H9 (cell line): ENCODE results near the gene RLN3. TPM values are rescaled to one million over a fixed set of nuclear protein-coding genes. Genes with fewer than 3 reads are reported as not detected.
"Not testable (repeated sequence)": the region's sequence is repeated elsewhere in the genome, so short reads cannot be mapped to it uniquely, and the experiment has no call there.

ENCODE experiments used
- DNase-seq: peaks from one replicate; pipeline ENCODE4 v3.0.0-alpha.2; 2017
- H2AFZ ChIP-seq: one replicate; pipeline ENCODE4 v1.6.1; 2013; ENCODE audit warnings: mild to moderate bottlenecking, low read length, control low read depth, moderate library complexity
- H2AK5ac ChIP-seq: 2 replicates; pipeline ENCODE4 v1.6.1; 2013; ENCODE audit warnings: low read length, control low read depth, mixed read lengths; ENCODE audit not compliant: insufficient read length
- H2BK120ac ChIP-seq: one replicate; pipeline ENCODE4 v1.6.1; 2013; ENCODE audit warnings: low read depth, mild to moderate bottlenecking, low read length, control low read depth, inconsistent platforms; ENCODE audit not compliant: poor library complexity, severe bottlenecking
- H2BK12ac ChIP-seq: 2 replicates; pipeline ENCODE4 v1.6.1; 2013; ENCODE audit warnings: low read length, control low read depth, mixed read lengths, low read depth; ENCODE audit not compliant: insufficient read length
- H2BK15ac ChIP-seq: 2 replicates; pipeline ENCODE4 v1.6.1; 2013; ENCODE audit warnings: low read depth, low read length, control low read depth
- H2BK20ac ChIP-seq: one replicate; pipeline ENCODE4 v1.6.1; 2013; ENCODE audit warnings: low read depth, mild to moderate bottlenecking, low read length, control low read depth, inconsistent platforms; ENCODE audit not compliant: poor library complexity, severe bottlenecking
- H2BK5ac ChIP-seq: 2 replicates; pipeline ENCODE4 v1.6.1; 2013; ENCODE audit warnings: low read length, control low read depth, mixed read lengths; ENCODE audit not compliant: insufficient read length
- H3K14ac ChIP-seq: 2 replicates; pipeline ENCODE4 v1.6.1; 2013; ENCODE audit warnings: low read length, control low read depth; ENCODE audit not compliant: insufficient read depth
- H3K18ac ChIP-seq: 2 replicates; pipeline ENCODE4 v1.6.1; 2013; ENCODE audit warnings: low read depth, mild to moderate bottlenecking, mixed read lengths, low read length, control low read depth; ENCODE audit not compliant: insufficient read length
- H3K23ac ChIP-seq: 2 replicates; pipeline ENCODE4 v1.6.1; 2013; ENCODE audit warnings: low read length, control low read depth, mixed read lengths, low read depth; ENCODE audit not compliant: insufficient read length
- H3K23me2 ChIP-seq: 2 replicates; pipeline ENCODE4 v1.6.1; 2013; ENCODE audit warnings: low read depth, mild to moderate bottlenecking, mixed read lengths, low read length, control low read depth; ENCODE audit not compliant: insufficient read length, poor library complexity, severe bottlenecking
- H3K27ac ChIP-seq: 2 replicates; pipeline ENCODE4 v1.5.1; 2013; ENCODE audit warnings: low read length, control low read depth, mixed read lengths, low read depth; ENCODE audit not compliant: insufficient read length
- H3K27me3 ChIP-seq: 2 replicates; pipeline ENCODE4 v1.6.1; 2013; ENCODE audit warnings: low read length, control low read depth, inconsistent platforms; ENCODE audit not compliant: insufficient read depth
- H3K4ac ChIP-seq: 2 replicates; pipeline ENCODE4 v1.6.1; 2013; ENCODE audit warnings: low read depth, mild to moderate bottlenecking, control low read depth, inconsistent platforms, low read length, moderate library complexity
- H3K4me1 ChIP-seq: 2 replicates; pipeline ENCODE4 v1.6.1; 2013; ENCODE audit warnings: low read length, control low read depth, inconsistent platforms; ENCODE audit not compliant: insufficient read depth
- H3K4me2 ChIP-seq: 2 replicates; pipeline ENCODE4 v1.6.1; 2013; ENCODE audit warnings: low read length, control low read depth, mixed read lengths; ENCODE audit not compliant: insufficient read length, insufficient read depth
- H3K56ac ChIP-seq: 2 replicates; pipeline ENCODE4 v1.6.1; 2013; ENCODE audit warnings: low read depth, mild to moderate bottlenecking, mixed read lengths, low read length, control low read depth; ENCODE audit not compliant: insufficient read length
- H3K79me1 ChIP-seq: 2 replicates; pipeline ENCODE4 v1.6.1; 2013; ENCODE audit warnings: low read depth, mild to moderate bottlenecking, moderate library complexity, low read length, control low read depth, inconsistent platforms; ENCODE audit not compliant: insufficient read depth, poor library complexity, severe bottlenecking
- H3K79me2 ChIP-seq: 2 replicates; pipeline ENCODE4 v1.6.1; 2013; ENCODE audit warnings: low read length, control low read depth, inconsistent platforms; ENCODE audit not compliant: insufficient read depth
- H3K9ac ChIP-seq: 2 replicates; pipeline ENCODE4 v1.6.1; 2013; ENCODE audit warnings: low read length, control low read depth, mixed read lengths; ENCODE audit not compliant: insufficient read length; ENCODE audit errors: extremely low read depth
- H3K9me3 ChIP-seq: one replicate; pipeline ENCODE4 v1.6.1; 2013; ENCODE audit warnings: low read depth, low read length, inconsistent platforms; ENCODE audit not compliant: control insufficient read depth
- H3T11ph ChIP-seq: one replicate; pipeline ENCODE4 v1.6.1; 2013; ENCODE audit warnings: mild to moderate bottlenecking, low read length, control low read depth, inconsistent platforms
- H4K20me1 ChIP-seq: one replicate; pipeline ENCODE4 v1.6.1; 2013; ENCODE audit not compliant: control insufficient read depth, insufficient read length, insufficient read depth
- H4K5ac ChIP-seq: 2 replicates; pipeline ENCODE4 v1.6.1; 2013; ENCODE audit warnings: low read depth, mild to moderate bottlenecking, mixed read lengths, low read length, control low read depth; ENCODE audit not compliant: insufficient read length
- H4K8ac ChIP-seq: replicated peaks from 2 replicates; pipeline ENCODE4 v1.6.1; 2013; ENCODE audit warnings: low read length, control low read depth, mixed read lengths, low read depth; ENCODE audit not compliant: insufficient read length
- H4K91ac ChIP-seq: 2 replicates; pipeline ENCODE4 v1.6.1; 2013; ENCODE audit warnings: low read depth, mild to moderate bottlenecking, moderate library complexity, mixed read lengths, low read length, control low read depth; ENCODE audit not compliant: insufficient read length
- H3K27ac Mint-ChIP-seq, 3 experiments: 2 replicates in 2 of 3; 3 replicates in 1 of 3; pipeline ENCODE4 v1.8.0; 2020 to 2021; ENCODE audit warnings: mixed read lengths in 3 of 3, mild to moderate bottlenecking in 1 of 3, moderate library complexity in 1 of 3
- H3K27me3 Mint-ChIP-seq: 2 replicates; pipeline ENCODE4 v1.8.0; 2021; ENCODE audit warnings: low read depth, mild to moderate bottlenecking, moderate library complexity, mixed read lengths
- H3K36me3 Mint-ChIP-seq, 3 experiments: 2 replicates in 2 of 3; 3 replicates in 1 of 3; pipeline ENCODE4 v1.8.0; 2020 to 2021; ENCODE audit warnings: low read depth in 3 of 3, mixed read lengths in 3 of 3; ENCODE audit not compliant: insufficient read depth in 1 of 3
- H3K4me1 Mint-ChIP-seq, 2 experiments: 2 replicates each; pipeline ENCODE4 v1.8.0; 2020; ENCODE audit warnings: mixed read lengths in 2 of 2
- H3K4me3 Mint-ChIP-seq, 2 experiments: 2 replicates in 1 of 2; 3 replicates in 1 of 2; pipeline ENCODE4 v1.8.0; 2020 to 2021; ENCODE audit warnings: mild to moderate bottlenecking in 2 of 2, mixed read lengths in 2 of 2, moderate library complexity in 1 of 2
- H3K9me3 Mint-ChIP-seq, 2 experiments: 2 replicates in 1 of 2; 3 replicates in 1 of 2; pipeline ENCODE4 v1.8.0; 2020; ENCODE audit warnings: mild to moderate bottlenecking in 2 of 2, mixed read lengths in 2 of 2, moderate library complexity in 1 of 2
- WGBS: extraction: QIAGEN DNeasy Blood & Tissue Kit; methylation state at CpG from one replicate; pipeline ENCODE4 v1.1.7; 2013; ENCODE audit warnings: missing lambda C conversion rate, low lambda C conversion rate, mixed read lengths; ENCODE audit not compliant: insufficient read length; ENCODE audit errors: extremely low coverage; 5-methylcytosine and 5-hydroxymethylcytosine counted together
- total RNA-seq: library from RNA; stranded (reverse); gene quantifications from 2 replicates; pipeline ENCODE4 v1.2.1, GENCODE V29; 2021
- TF ChIP-seq, protein P1 (sequence below): fragments of 200-600 bp; sonication (generic); conservative IDR thresholded peaks from 3 replicates; pipeline ENCODE4 v1.8.0; 2021; ENCODE audit warnings: antibody characterized with exemption, mild to moderate bottlenecking

The RLN3 gene
- total RNA-seq, 1 experiment from 2014 or later, result not detected

DNA sequence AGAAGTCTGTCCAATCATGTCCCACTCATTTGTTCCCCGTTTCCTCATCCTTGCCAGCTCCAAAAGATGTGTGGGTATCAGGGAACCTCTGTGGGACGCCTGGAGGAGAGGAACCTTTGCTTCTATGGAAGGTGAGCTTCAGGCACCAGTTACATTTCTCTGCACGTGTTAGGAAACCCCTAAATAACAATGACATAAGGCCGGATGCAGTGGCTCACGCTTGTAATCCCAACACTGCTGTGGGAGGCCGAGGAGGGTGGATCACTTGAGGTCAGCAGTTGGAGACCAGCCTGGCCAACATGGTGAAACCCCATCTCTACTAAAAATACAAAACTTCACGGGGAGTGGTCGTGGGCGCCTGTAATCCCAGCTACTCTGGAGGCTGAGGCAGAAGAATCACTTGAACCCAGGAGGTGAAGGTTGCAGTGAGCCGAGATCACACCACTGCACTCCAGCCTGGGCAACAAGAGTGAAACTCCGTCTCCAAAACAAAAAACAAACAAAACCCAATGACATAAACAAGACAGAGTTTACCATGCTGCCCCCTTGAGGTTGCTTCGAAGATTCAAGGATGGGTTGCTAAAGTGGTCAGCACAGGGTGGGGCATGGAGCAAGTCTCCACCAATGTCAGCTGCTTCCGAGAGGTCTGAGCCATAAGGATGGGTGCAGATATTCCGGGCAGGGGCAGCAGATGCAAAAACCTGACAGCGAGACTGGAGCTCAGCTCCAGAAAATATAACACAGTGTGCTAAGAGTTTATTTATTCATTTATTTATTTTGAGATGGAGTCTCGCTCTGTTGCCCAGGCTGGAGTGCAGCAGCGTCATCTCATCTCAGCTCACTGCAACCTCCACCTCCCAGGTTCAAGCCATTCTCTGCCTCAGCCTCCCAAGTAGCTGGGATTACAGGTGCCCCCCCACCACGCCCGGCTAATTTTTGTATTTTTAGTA lies 15.0 kb downstream of the RLN3 start:
- peak; percentile 91 for DNase-seq
- H3K4me3 Mint-ChIP-seq, result not testable (repeated sequence)
- H3K27ac ChIP-seq, result peak overlapping the region; percentile 2

DNA sequence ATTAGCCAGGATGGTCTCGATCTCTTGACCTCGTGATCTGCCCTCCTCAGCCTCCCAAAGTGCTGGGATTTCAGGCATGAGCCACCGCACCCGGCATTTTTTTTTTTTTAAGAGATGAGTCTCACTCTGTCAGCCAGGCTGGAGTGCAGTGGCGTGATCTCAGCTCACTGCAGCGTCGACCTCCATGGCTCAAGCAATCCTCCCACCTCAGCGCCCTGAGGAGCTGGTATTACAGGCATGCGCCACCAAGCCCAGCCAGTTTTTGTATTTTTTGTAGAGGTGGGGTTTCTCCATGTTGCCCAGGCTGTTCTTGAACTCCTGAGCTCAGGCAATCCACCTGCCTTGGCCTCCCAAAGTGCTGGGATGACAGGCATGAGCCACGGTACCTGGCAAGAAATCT lies 19.9 kb downstream of the RLN3 start:
- peaks cover 16 to 37% (median 23%) of the 10 kb centered on the region in 3 experiments; a peak in 6 of 7 replicates for H3K36me3 Mint-ChIP-seq
- not testable (repeated sequence) for H3K4me1 ChIP-seq, DNase-seq, H2BK120ac ChIP-seq, H3K9me3 ChIP-seq, H4K8ac ChIP-seq, H2BK5ac ChIP-seq, H3K56ac ChIP-seq, H3K23ac ChIP-seq, H2BK20ac ChIP-seq, H3K23me2 ChIP-seq, H2BK12ac ChIP-seq, H3K4me3 Mint-ChIP-seq, H3K4me1 Mint-ChIP-seq, H4K20me1 ChIP-seq, H3K9ac ChIP-seq, H3K4me2 ChIP-seq, H3K79me1 ChIP-seq, H3K9me3 Mint-ChIP-seq, H3K27me3 Mint-ChIP-seq, H2AFZ ChIP-seq, H2AK5ac ChIP-seq, H4K91ac ChIP-seq, H3K27ac ChIP-seq, H2BK15ac ChIP-seq, H3K27ac Mint-ChIP-seq, H3K18ac ChIP-seq, H3K4ac ChIP-seq, H3K27me3 ChIP-seq, H3K14ac ChIP-seq, H4K5ac ChIP-seq, H3T11ph ChIP-seq, H3K79me2 ChIP-seq
- no CpG with 5 or more reads among the region's 10 CpGs for WGBS

More for the DNA sequence above, 15.0 kb downstream of the RLN3 start:
- Histone ChIP-seq H2BK120ac (peak overlapping the region; percentile 99), H4K91ac (peak overlapping the region; percentile 92), H2BK5ac (peak overlapping the region; percentile 10), H3K14ac (peak overlapping the region; percentile 16; the same call in 1 of the 2 replicates), H2BK12ac (peak overlapping the region; percentile 98), H3K4ac (peak overlapping the region; percentile 97), H4K5ac (peak overlapping the region; percentile 13), H3K18ac (peak overlapping the region; percentile 97), H4K8ac (peak overlapping the region; percentile 8), H3T11ph (peak overlapping the region; percentile 99)
- not testable (repeated sequence) for H3K9me3 ChIP-seq, H3K23me2 ChIP-seq, H3K27me3 ChIP-seq, H2BK20ac ChIP-seq, H3K4me2 ChIP-seq, H2BK15ac ChIP-seq, H3K79me2 ChIP-seq, H3K4me1 ChIP-seq, H3K9ac ChIP-seq, H2AFZ ChIP-seq, H3K9me3 Mint-ChIP-seq, H3K4me1 Mint-ChIP-seq, H3K27me3 Mint-ChIP-seq, H3K79me1 ChIP-seq, H3K56ac ChIP-seq, H3K23ac ChIP-seq, H4K20me1 ChIP-seq, H2AK5ac ChIP-seq
- Mint-ChIP-seq H3K36me3 (peaks cover 0 to 15% (median 3%) of the 10 kb centered on the region in 3 experiments; a peak in 5 of 7 replicates), H3K27ac (peak overlapping the region; percentile 91 to 99 (median 92); a peak in 6 of 7 replicates)
- no CpG with 5 or more reads among the region's 19 CpGs for WGBS
- TF ChIP-seq, protein P1, sequence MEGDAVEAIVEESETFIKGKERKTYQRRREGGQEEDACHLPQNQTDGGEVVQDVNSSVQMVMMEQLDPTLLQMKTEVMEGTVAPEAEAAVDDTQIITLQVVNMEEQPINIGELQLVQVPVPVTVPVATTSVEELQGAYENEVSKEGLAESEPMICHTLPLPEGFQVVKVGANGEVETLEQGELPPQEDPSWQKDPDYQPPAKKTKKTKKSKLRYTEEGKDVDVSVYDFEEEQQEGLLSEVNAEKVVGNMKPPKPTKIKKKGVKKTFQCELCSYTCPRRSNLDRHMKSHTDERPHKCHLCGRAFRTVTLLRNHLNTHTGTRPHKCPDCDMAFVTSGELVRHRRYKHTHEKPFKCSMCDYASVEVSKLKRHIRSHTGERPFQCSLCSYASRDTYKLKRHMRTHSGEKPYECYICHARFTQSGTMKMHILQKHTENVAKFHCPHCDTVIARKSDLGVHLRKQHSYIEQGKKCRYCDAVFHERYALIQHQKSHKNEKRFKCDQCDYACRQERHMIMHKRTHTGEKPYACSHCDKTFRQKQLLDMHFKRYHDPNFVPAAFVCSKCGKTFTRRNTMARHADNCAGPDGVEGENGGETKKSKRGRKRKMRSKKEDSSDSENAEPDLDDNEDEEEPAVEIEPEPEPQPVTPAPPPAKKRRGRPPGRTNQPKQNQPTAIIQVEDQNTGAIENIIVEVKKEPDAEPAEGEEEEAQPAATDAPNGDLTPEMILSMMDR, result peak; percentile 77
